HepG2 (cell line): ENCODE results near the gene MYO7A. TPM values are rescaled to one million over a fixed set of nuclear protein-coding genes. Genes with fewer than 3 reads are reported as not detected.

Experiments
- CBX5 ChIP-seq: sonication (generic); formaldehyde crosslinking; IDR thresholded peaks from 2 replicates; pipeline ENCODE4 v1.4.0; 2020; ENCODE audit warnings: missing genetic modification reagents, borderline replicate concordance
- CENPX ChIP-seq: sonication (generic); formaldehyde crosslinking; IDR thresholded peaks from 2 replicates; pipeline ENCODE4 v1.9.0; 2021; ENCODE audit warnings: mild to moderate bottlenecking, missing genetic modification reagents, moderate library complexity
- CREB1 ChIP-seq, 2 experiments: fragments of 450-650 bp in 1 of 2; IDR thresholded peaks; 2 replicates each; pipeline ENCODE4 v1.6.1; 2016 to 2017; ENCODE audit warnings: control low read depth in 1 of 2, mild to moderate bottlenecking in 1 of 2, missing compliant biosample characterization in 1 of 2, missing genetic modification characterization in 1 of 2
- GTF3A ChIP-seq: sonication (generic); formaldehyde crosslinking; conservative IDR thresholded peaks from 2 replicates; pipeline ENCODE4 v1.4.0; 2020; ENCODE audit warnings: mild to moderate bottlenecking, missing genetic modification reagents
- HDAC1 ChIP-seq: sonication (generic); formaldehyde crosslinking; IDR thresholded peaks from 2 replicates; pipeline ENCODE4 v1.5.1; 2020; ENCODE audit warnings: mild to moderate bottlenecking, missing genetic modification reagents
- LCORL ChIP-seq, 2 experiments: fragments of 450-650 bp in 1 of 2; sonication (generic) in 1 of 2; formaldehyde crosslinking in 1 of 2; IDR thresholded peaks; 2 replicates each; pipeline versions ENCODE4 v1.5.0 to v1.6.1; 2017 to 2020; ENCODE audit warnings: antibody characterized with exemption in 1 of 2, missing genetic modification reagents in 1 of 2
- MBNL3 ChIP-seq: fragments of 250-450 bp; sonication (Bioruptor Pico); conservative IDR thresholded peaks from 2 replicates; pipeline ENCODE4 v1.8.0; 2022; ENCODE audit warnings: mild to moderate bottlenecking, inconsistent platforms
- MEF2D ChIP-seq: sonication (generic); formaldehyde crosslinking; IDR thresholded peaks from 2 replicates; pipeline ENCODE4 v1.5.1; 2020; ENCODE audit warnings: mild to moderate bottlenecking, missing genetic modification reagents
- SCMH1 ChIP-seq: sonication (generic); formaldehyde crosslinking; IDR thresholded peaks from 2 replicates; pipeline ENCODE4 v1.9.0; 2021; ENCODE audit warnings: missing genetic modification reagents, mild to moderate bottlenecking, borderline replicate concordance
- SIX4 ChIP-seq: sonication (generic); formaldehyde crosslinking; IDR thresholded peaks from 2 replicates; pipeline ENCODE4 v1.4.0; 2020; ENCODE audit warnings: missing genetic modification reagents
- SUZ12 ChIP-seq: fragments of 150-350 bp; IDR thresholded peaks from 2 replicates; pipeline ENCODE4 v1.6.1; 2014; ENCODE audit warnings: low read depth, low read length
- ZBTB21 ChIP-seq: sonication (generic); formaldehyde crosslinking; IDR thresholded peaks from 2 replicates; pipeline ENCODE4 v1.4.0; 2020; ENCODE audit warnings: missing genetic modification reagents
- ZNF264 ChIP-seq: sonication (generic); formaldehyde crosslinking; IDR thresholded peaks from 2 replicates; pipeline ENCODE4 v1.4.0; 2020; ENCODE audit warnings: missing genetic modification reagents
- ZNF598 ChIP-seq: sonication (generic); formaldehyde crosslinking; IDR thresholded peaks from 2 replicates; pipeline ENCODE4 v1.5.1; 2020; ENCODE audit warnings: mild to moderate bottlenecking, missing genetic modification reagents, borderline replicate concordance
- ZNF780A ChIP-seq: sonication (generic); formaldehyde crosslinking; IDR thresholded peaks from 2 replicates; pipeline ENCODE4 v1.8.0; 2022; ENCODE audit warnings: mild to moderate bottlenecking, missing genetic modification reagents, moderate library complexity
- ZNF839 ChIP-seq: sonication (generic); formaldehyde crosslinking; IDR thresholded peaks from 2 replicates; pipeline ENCODE4 v1.4.0; 2020; ENCODE audit warnings: missing genetic modification reagents, mild to moderate bottlenecking, borderline replicate concordance
- ZNF879 ChIP-seq: sonication (generic); formaldehyde crosslinking; IDR thresholded peaks from 2 replicates; pipeline ENCODE4 v1.8.1; 2023; ENCODE audit warnings: missing genetic modification reagents
- polyA plus RNA-seq, 8 experiments: library from polyadenylated mRNA; depleted of rRNA in 3 of 8; stranded (reverse) in 7 of 8; unstranded in 1 of 8; fragments of >200 nt; fragmentation: Illumina TruSeq in 4 of 8; extraction: Trizol in 4 of 8; gene quantifications; 2 replicates each; pipeline versions ENCODE4 v1.2.1 to v1.2.3, GENCODE V29; 2011 to 2016; ENCODE audit warnings: low read depth in 4 of 8, missing spikeins in 1 of 8, mixed read lengths in 1 of 8; ENCODE audit not compliant: insufficient read depth in 1 of 8
- total RNA-seq, 5 experiments: library from RNA; depleted of rRNA; stranded (reverse); fragments of >200 nt; fragmentation: Illumina TruSeq; extraction: Trizol; gene quantifications; 2 replicates each; pipeline ENCODE4 v1.2.3, GENCODE V29; 2016; ENCODE audit warnings: low read depth in 1 of 5
- TF ChIP-seq, protein P1 (sequence below), 2 experiments: sonication (generic) in 1 of 2; formaldehyde crosslinking in 1 of 2; IDR thresholded peaks; 2 replicates each; pipeline versions ENCODE4 v1.5.1 to v1.6.1; 2011 to 2020; ENCODE audit warnings: borderline replicate concordance in 1 of 2, low read depth in 1 of 2, low read length in 1 of 2, mild to moderate bottlenecking in 1 of 2, missing genetic modification reagents in 1 of 2, moderate library complexity in 1 of 2
- TF ChIP-seq, protein P2 (sequence below): sonication (generic); formaldehyde crosslinking; IDR thresholded peaks from 2 replicates; pipeline ENCODE4 v1.5.0; 2020; ENCODE audit warnings: mild to moderate bottlenecking, missing genetic modification reagents
- TF ChIP-seq, protein P3 (sequence below): sonication (generic); formaldehyde crosslinking; IDR thresholded peaks from 2 replicates; pipeline ENCODE4 v1.8.1; 2023; ENCODE audit warnings: mild to moderate bottlenecking, missing genetic modification reagents
- TF ChIP-seq, protein P4 (sequence below): sonication (generic); formaldehyde crosslinking; IDR thresholded peaks from 2 replicates; pipeline ENCODE4 v1.8.1; 2023; ENCODE audit warnings: mild to moderate bottlenecking, missing genetic modification reagents, borderline replicate concordance
- TF ChIP-seq, protein P5 (sequence below): sonication (generic); formaldehyde crosslinking; IDR thresholded peaks from 2 replicates; pipeline ENCODE4 v1.5.0; 2020; ENCODE audit warnings: mild to moderate bottlenecking, low read depth, missing genetic modification reagents, borderline replicate concordance

The MYO7A gene
- total and polyA plus RNA-seq, 2 of the 13 experiments (the other 11 are each of a cell fraction or from before 2014, with no cell fraction given) = 7.5 to 10.0 TPM

DNA sequence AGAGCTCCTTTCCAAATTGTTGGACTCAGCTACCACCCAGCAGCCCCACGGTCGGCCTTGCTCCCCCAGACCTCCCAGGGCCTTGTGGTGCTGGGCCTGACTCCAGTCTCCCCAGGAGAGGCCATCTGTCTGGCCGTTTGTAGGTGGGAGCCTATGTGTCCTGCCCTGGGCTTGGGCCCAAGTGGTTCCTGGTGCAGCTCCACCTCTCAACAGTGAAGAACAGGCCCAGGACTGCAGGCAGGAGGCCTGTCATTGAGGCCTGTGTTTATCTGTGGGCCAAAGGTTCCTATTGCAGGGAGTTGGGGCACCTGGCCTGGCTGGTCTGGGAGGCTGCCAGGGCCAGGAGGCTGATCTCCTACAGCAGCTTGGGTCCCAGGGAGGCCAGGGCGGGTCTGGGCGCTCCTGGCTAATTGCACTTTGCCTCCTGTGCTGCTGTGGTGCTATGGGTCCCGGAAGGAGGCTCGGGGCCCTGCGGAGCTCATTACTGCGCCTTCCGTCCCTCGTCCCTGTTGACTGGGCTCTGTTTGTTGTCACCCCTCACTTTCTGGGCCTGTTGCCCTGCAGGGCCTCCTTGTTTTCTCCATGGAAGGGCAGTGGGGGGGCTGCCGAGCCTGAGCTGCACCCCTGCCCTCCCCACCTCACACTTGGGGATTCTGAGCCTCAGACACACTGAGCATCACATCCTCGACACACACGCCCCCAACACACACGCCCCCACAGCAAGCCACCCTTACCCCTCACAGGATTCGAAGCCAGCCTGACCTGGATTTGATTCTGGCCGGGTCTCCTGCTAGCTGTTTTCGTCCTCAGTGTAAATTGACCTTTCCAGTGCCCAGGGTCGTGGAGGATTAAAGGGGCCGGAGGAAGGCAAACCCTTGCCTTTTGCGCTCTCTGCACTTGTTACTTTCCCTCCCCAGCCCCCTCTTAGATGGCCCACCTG is 32.2 kb upstream of the MYO7A start (continued):
- TF ChIP-seq, protein P1, sequence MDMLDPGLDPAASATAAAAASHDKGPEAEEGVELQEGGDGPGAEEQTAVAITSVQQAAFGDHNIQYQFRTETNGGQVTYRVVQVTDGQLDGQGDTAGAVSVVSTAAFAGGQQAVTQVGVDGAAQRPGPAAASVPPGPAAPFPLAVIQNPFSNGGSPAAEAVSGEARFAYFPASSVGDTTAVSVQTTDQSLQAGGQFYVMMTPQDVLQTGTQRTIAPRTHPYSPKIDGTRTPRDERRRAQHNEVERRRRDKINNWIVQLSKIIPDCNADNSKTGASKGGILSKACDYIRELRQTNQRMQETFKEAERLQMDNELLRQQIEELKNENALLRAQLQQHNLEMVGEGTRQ (IDR thresholded peaks at IDR 0.05; ENCODE audit: low read depth, low read length) = no peak
- TF ChIP-seq, protein P1 (CRISPR knock-in tag; IDR thresholded peaks at IDR 0.05; ENCODE audit: borderline replicate concordance) = no peak
- TF ChIP-seq MEF2D (CRISPR knock-in tag) (peak; percentile 68; the same call in 1 of the 2 replicates), MBNL3 (no peak), SUZ12 (no peak), ZNF839 (CRISPR knock-in tag) (no peak), CBX5 (no peak), HDAC1 (CRISPR knock-in tag) (0 out of 2 replicates have a peak, but pooled peaks have one; percentile 38), ZNF879 (CRISPR knock-in tag) (no peak), CREB1 (IDR thresholded peaks at IDR 0.05) (no peak), CREB1 (CRISPR knock-in tag; IDR thresholded peaks at IDR 0.05) (no peak), SIX4 (CRISPR knock-in tag) (no peak), GTF3A (CRISPR knock-in tag) (no peak), ZNF780A (no peak), ZNF598 (CRISPR knock-in tag) (no peak), ZNF264 (CRISPR knock-in tag) (no peak; the same call in none of the 2 replicates), ZBTB21 (no peak), LCORL (IDR thresholded peaks at IDR 0.05) (no peak), LCORL (CRISPR knock-in tag; IDR thresholded peaks at IDR 0.05) (peak; percentile 56; the same call in 1 of the 2 replicates), SCMH1 (CRISPR knock-in tag) (no peak), CENPX (CRISPR knock-in tag) (no peak)
- TF ChIP-seq, protein P2, sequence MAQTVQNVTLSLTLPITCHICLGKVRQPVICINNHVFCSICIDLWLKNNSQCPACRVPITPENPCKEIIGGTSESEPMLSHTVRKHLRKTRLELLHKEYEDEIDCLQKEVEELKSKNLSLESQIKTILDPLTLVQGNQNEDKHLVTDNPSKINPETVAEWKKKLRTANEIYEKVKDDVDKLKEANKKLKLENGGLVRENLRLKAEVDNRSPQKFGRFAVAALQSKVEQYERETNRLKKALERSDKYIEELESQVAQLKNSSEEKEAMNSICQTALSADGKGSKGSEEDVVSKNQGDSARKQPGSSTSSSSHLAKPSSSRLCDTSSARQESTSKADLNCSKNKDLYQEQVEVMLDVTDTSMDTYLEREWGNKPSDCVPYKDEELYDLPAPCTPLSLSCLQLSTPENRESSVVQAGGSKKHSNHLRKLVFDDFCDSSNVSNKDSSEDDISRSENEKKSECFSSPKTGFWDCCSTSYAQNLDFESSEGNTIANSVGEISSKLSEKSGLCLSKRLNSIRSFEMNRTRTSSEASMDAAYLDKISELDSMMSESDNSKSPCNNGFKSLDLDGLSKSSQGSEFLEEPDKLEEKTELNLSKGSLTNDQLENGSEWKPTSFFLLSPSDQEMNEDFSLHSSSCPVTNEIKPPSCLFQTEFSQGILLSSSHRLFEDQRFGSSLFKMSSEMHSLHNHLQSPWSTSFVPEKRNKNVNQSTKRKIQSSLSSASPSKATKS (CRISPR knock-in tag) = no peak
- TF ChIP-seq, protein P3, sequence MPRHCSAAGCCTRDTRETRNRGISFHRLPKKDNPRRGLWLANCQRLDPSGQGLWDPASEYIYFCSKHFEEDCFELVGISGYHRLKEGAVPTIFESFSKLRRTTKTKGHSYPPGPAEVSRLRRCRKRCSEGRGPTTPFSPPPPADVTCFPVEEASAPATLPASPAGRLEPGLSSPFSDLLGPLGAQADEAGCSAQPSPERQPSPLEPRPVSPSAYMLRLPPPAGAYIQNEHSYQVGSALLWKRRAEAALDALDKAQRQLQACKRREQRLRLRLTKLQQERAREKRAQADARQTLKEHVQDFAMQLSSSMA = peak; percentile 73; the same call in 1 of the 2 replicates
- TF ChIP-seq, protein P4, sequence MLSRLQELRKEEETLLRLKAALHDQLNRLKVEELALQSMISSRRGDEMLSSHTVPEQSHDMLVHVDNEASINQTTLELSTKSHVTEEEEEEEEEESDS (CRISPR knock-in tag) = no peak
- TF ChIP-seq, protein P5, sequence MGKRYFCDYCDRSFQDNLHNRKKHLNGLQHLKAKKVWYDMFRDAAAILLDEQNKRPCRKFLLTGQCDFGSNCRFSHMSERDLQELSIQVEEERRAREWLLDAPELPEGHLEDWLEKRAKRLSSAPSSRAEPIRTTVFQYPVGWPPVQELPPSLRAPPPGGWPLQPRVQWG (CRISPR knock-in tag) = no peak
